ENCODE data around the gene MEOX2.
A peak's percentile ranks its signal among the peaks of the same experiment; 100 is the strongest.

MEOX2 gene

GRCh38 chr7:15686295-15686956 lies at the start of gene MEOX2:
TSS of gene MEOX2 (minus strand) at chr7:15686683. CDS start at chr7:15686402, 281 bp downstream.
- no peak for DNase-seq

- no peak for DNase-seq
These were observed 43.3 kb upstream of the MEOX2 start for GRCh38 chr7:15729746-15730145.

GRCh38 chr7:15725051-15725450 lies 38.6 kb upstream of the MEOX2 start:
- DNase-seq: no peak

GRCh38 chr7:15723841-15724240 lies 37.4 kb upstream of the MEOX2 start:
- DNase-seq: no peak

- DNase-seq: peak; percentile 38
These were observed 34.5 kb upstream of the MEOX2 start for GRCh38 chr7:15720849-15721471.

- DNase-seq: no peak
These were observed 32.8 kb upstream of the MEOX2 start for GRCh38 chr7:15719311-15719710.

- DNase-seq: no peak
These were observed 29.0 kb upstream of the MEOX2 start for GRCh38 chr7:15715435-15715834.

- no peak for DNase-seq
These were observed 23.5 kb upstream of the MEOX2 start for GRCh38 chr7:15709978-15710377.

GRCh38 chr7:15707570-15707969 lies 21.1 kb upstream of the MEOX2 start:
- DNase-seq: no peak

- no peak for DNase-seq
These were observed 17.2 kb upstream of the MEOX2 start for GRCh38 chr7:15703732-15704131.

GRCh38 chr7:15692501-15693020 lies 6.1 kb upstream of the MEOX2 start:
- DNase-seq: no peak

- DNase-seq: no peak
These were observed 2.4 kb upstream of the MEOX2 start for GRCh38 chr7:15688911-15689310.

GRCh38 chr7:15688279-15688626 lies 1.8 kb upstream of the MEOX2 start:
- DNase-seq: no peak

- DNase-seq: no peak
These were observed 1.2 kb upstream of the MEOX2 start for GRCh38 chr7:15687546-15688278.

- no peak for DNase-seq
These were observed 568 bp upstream of the MEOX2 start for GRCh38 chr7:15686957-15687545.

- DNase-seq: no peak
These were observed 857 bp downstream of the MEOX2 start for GRCh38 chr7:15685358-15686294.

GRCh38 chr7:15684871-15685270 lies 1.6 kb downstream of the MEOX2 start:
- DNase-seq: no peak

- no peak for DNase-seq
These were observed 2.2 kb downstream of the MEOX2 start for GRCh38 chr7:15684111-15684800.

- no peak for DNase-seq
These were observed 3.7 kb downstream of the MEOX2 start for GRCh38 chr7:15682751-15683245.

GRCh38 chr7:15682111-15682510 lies 4.4 kb downstream of the MEOX2 start:
- no peak for DNase-seq

GRCh38 chr7:15681631-15682030 lies 4.9 kb downstream of the MEOX2 start:
- no peak for DNase-seq

GRCh38 chr7:15681186-15681585 lies 5.3 kb downstream of the MEOX2 start:
- DNase-seq: no peak
